Activated T-cell treated with anti-CD3 and anti-CD28 coated beads, Interleukin-2, amount 50 U/mL, for 72 hours (primary cell): ENCODE measurements around the gene ZCCHC2. TPM values are rescaled to one million over a fixed set of nuclear protein-coding genes. Genes with fewer than 3 reads are reported as not detected.

Experiments
- ATAC-seq, 2 donors: fragments of 150-1000 bp; cut with Tn5 transposase; replicated peaks in 1 of 2; 2 replicates each; pipeline ENCODE4 v1.10.0; 2021; ENCODE audit warnings: moderate library complexity in 2 of 2, mild to moderate bottlenecking in 1 of 2
- DNase-seq, 2 donors: peaks; one replicate each; pipeline ENCODE4 v3.0.0; 2021 to 2022; ENCODE audit warnings: mixed read lengths in 1 of 2
- H3K27ac Mint-ChIP-seq: one replicate; pipeline ENCODE4 v1.8.0; 2022; ENCODE audit warnings: mild to moderate bottlenecking, moderate library complexity, mixed read lengths
- H3K27me3 Mint-ChIP-seq: one replicate; pipeline ENCODE4 v1.8.0; 2022; ENCODE audit warnings: low read depth, mixed read lengths
- H3K36me3 Mint-ChIP-seq, 2 donors: one replicate each; pipeline ENCODE4 v1.8.0; 2022; ENCODE audit warnings: mixed read lengths in 2 of 2, mild to moderate bottlenecking in 1 of 2; ENCODE audit not compliant: insufficient read depth in 2 of 2
- H3K4me1 Mint-ChIP-seq: one replicate; pipeline ENCODE4 v1.8.0; 2022; ENCODE audit warnings: low read depth, mixed read lengths
- H3K4me3 Mint-ChIP-seq, 2 donors: one replicate each; pipeline ENCODE4 v1.8.0; 2022; ENCODE audit warnings: mild to moderate bottlenecking in 2 of 2, mixed read lengths in 2 of 2, moderate library complexity in 2 of 2
- H3K9me3 Mint-ChIP-seq, 2 donors: one replicate each; pipeline ENCODE4 v1.8.0; 2022; ENCODE audit warnings: mixed read lengths in 2 of 2
- total RNA-seq, 2 donors: library from RNA; stranded (reverse); gene quantifications; one replicate each; pipeline ENCODE4 v1.2.3, GENCODE V29; 2022

Gene ZCCHC2
- 10 to 100 TPM; 38.7 to 42.6 TPM for total RNA-seq

GRCh38 chr18:62522504-62523254 is at the start of gene ZCCHC2:
Gene ZCCHC2, plus strand, starts transcription at chr18:62523025. Its CDS starts 400 bp downstream, at chr18:62523425.
- Mint-ChIP-seq H3K4me1 (peaks cover 24% of the 10 kb centered on the region), H3K9me3 (no peaks in the 10 kb centered on the region), H3K36me3 (peaks cover 10 to 11% of the 10 kb centered on the region in 2 donors), H3K27ac (peak within 1 kb of the TSS; percentile 82), H3K4me3 (peak within 1 kb of the TSS; percentile 99 to 100), H3K27me3 (no peaks in the 10 kb centered on the region)
- ATAC-seq (peak; percentile 82 to 83), DNase-seq (peak; percentile 98 to 100)

- ATAC-seq: no peak
- Mint-ChIP-seq H3K4me1 (no peaks in the 10 kb centered on the region), H3K27me3 (peaks cover 33% of the 10 kb centered on the region), H3K9me3 (peaks cover 9 to 13% of the 10 kb centered on the region in 2 donors), H3K36me3 (peaks cover 16 to 17% of the 10 kb centered on the region in 2 donors), H3K4me3 (no peak overlapping the region), H3K27ac (no peak overlapping the region)
- no peak for DNase-seq
Observed at GRCh38 chr18:62479574-62479973, 43.3 kb upstream of the ZCCHC2 start.

- no peak for DNase-seq
- H3K27ac Mint-ChIP-seq: no peak overlapping the region
- H3K4me1 Mint-ChIP-seq: peaks cover 11% of the 10 kb centered on the region
- H3K9me3 Mint-ChIP-seq: peaks cover 9 to 10% of the 10 kb centered on the region in 2 donors
- ATAC-seq: no peak
- peaks cover 16 to 17% of the 10 kb centered on the region in 2 donors for H3K36me3 Mint-ChIP-seq
- H3K4me3 Mint-ChIP-seq: no peak overlapping the region
- peaks cover 34% of the 10 kb centered on the region for H3K27me3 Mint-ChIP-seq
Observed at GRCh38 chr18:62480927-62481326, 41.9 kb upstream of the ZCCHC2 start.

- no peak for ATAC-seq
- Mint-ChIP-seq H3K4me3 (no peak overlapping the region), H3K27me3 (peaks cover 29% of the 10 kb centered on the region), H3K4me1 (peaks cover 20% of the 10 kb centered on the region), H3K27ac (no peak overlapping the region), H3K9me3 (peaks cover 9 to 10% of the 10 kb centered on the region in 2 donors), H3K36me3 (peaks cover 12 to 16% of the 10 kb centered on the region in 2 donors)
- no peak for DNase-seq
Observed at GRCh38 chr18:62484941-62485340, 37.9 kb upstream of the ZCCHC2 start.

GRCh38 chr18:62485684-62486083 is 37.1 kb upstream of the ZCCHC2 start:
- H3K27ac Mint-ChIP-seq: no peak overlapping the region
- H3K4me1 Mint-ChIP-seq: peaks cover 20% of the 10 kb centered on the region
- peaks cover 4 to 6% of the 10 kb centered on the region in 2 donors for H3K9me3 Mint-ChIP-seq
- ATAC-seq (peak; percentile 42 to 62), DNase-seq (peak; percentile 8 to 12)
- H3K4me3 Mint-ChIP-seq: peak overlapping the region; percentile 57 to 62
- H3K27me3 Mint-ChIP-seq: peaks cover 22% of the 10 kb centered on the region
- peaks cover 6 to 11% of the 10 kb centered on the region in 2 donors for H3K36me3 Mint-ChIP-seq

- Mint-ChIP-seq H3K27me3 (peaks cover 19% of the 10 kb centered on the region), H3K9me3 (peaks cover 0 to 2% of the 10 kb centered on the region in 2 donors), H3K4me1 (peaks cover 20% of the 10 kb centered on the region), H3K36me3 (peaks cover 1 to 5% of the 10 kb centered on the region in 2 donors), H3K4me3 (peak overlapping the region; percentile 57 to 62), H3K27ac (no peak overlapping the region)
- ATAC-seq: peak; percentile 96
- DNase-seq: peak; percentile 52 to 61
Observed at GRCh38 chr18:62486290-62486964, 36.4 kb upstream of the ZCCHC2 start.

GRCh38 chr18:62487161-62487560 is 35.7 kb upstream of the ZCCHC2 start:
- H3K27me3 Mint-ChIP-seq: peaks cover 25% of the 10 kb centered on the region
- H3K27ac Mint-ChIP-seq: no peak overlapping the region
- H3K4me1 Mint-ChIP-seq: peaks cover 20% of the 10 kb centered on the region
- no peaks in the 10 kb centered on the region for H3K9me3 Mint-ChIP-seq
- H3K36me3 Mint-ChIP-seq: no peaks in the 10 kb centered on the region
- DNase-seq (no peak), ATAC-seq (no peak)
- no peak overlapping the region for H3K4me3 Mint-ChIP-seq

GRCh38 chr18:62490967-62491695 is 31.7 kb upstream of the ZCCHC2 start:
- H3K4me1 Mint-ChIP-seq: peaks cover 6% of the 10 kb centered on the region
- H3K9me3 Mint-ChIP-seq: no peaks in the 10 kb centered on the region
- H3K4me3 Mint-ChIP-seq: no peak overlapping the region
- H3K27me3 Mint-ChIP-seq: peaks cover 32% of the 10 kb centered on the region
- ATAC-seq (no peak), DNase-seq (no peak)
- H3K27ac Mint-ChIP-seq: no peak overlapping the region
- no peaks in the 10 kb centered on the region for H3K36me3 Mint-ChIP-seq

GRCh38 chr18:62493033-62493862 is 29.6 kb upstream of the ZCCHC2 start:
- Mint-ChIP-seq H3K27me3 (peaks cover 37% of the 10 kb centered on the region), H3K9me3 (no peaks in the 10 kb centered on the region), H3K4me3 (no peak overlapping the region), H3K36me3 (no peaks in the 10 kb centered on the region), H3K27ac (no peak overlapping the region), H3K4me1 (no peaks in the 10 kb centered on the region)
- ATAC-seq (no peak), DNase-seq (no peak)

- ATAC-seq (no peak), DNase-seq (no peak)
- no peak overlapping the region for H3K27ac Mint-ChIP-seq
Observed at GRCh38 chr18:62494764-62495163, 28.1 kb upstream of the ZCCHC2 start.

GRCh38 chr18:62496262-62496661 is 26.6 kb upstream of the ZCCHC2 start:
- Mint-ChIP-seq H3K9me3 (no peaks in the 10 kb centered on the region), H3K27me3 (peaks cover 38% of the 10 kb centered on the region), H3K4me1 (no peaks in the 10 kb centered on the region), H3K36me3 (no peaks in the 10 kb centered on the region), H3K27ac (no peak overlapping the region), H3K4me3 (no peak overlapping the region)
- ATAC-seq (no peak), DNase-seq (no peak)

More at GRCh38 chr18:62494764-62495163, 28.1 kb upstream of the ZCCHC2 start:
- Mint-ChIP-seq H3K9me3 (no peaks in the 10 kb centered on the region), H3K4me3 (no peak overlapping the region), H3K4me1 (no peaks in the 10 kb centered on the region), H3K36me3 (no peaks in the 10 kb centered on the region), H3K27me3 (peaks cover 40% of the 10 kb centered on the region)

- Mint-ChIP-seq H3K4me3 (no peak overlapping the region), H3K36me3 (no peaks in the 10 kb centered on the region), H3K9me3 (no peaks in the 10 kb centered on the region), H3K4me1 (no peaks in the 10 kb centered on the region), H3K27ac (no peak overlapping the region), H3K27me3 (peaks cover 30% of the 10 kb centered on the region)
- ATAC-seq (no peak), DNase-seq (no peak)
Observed at GRCh38 chr18:62497190-62497772, 25.5 kb upstream of the ZCCHC2 start.
